Epithelial cell of prostate (primary cell): Measurements from ENCODE around the gene TMEM128.
A peak's percentile ranks its signal among the peaks of the same experiment; 100 is the strongest.
"Not testable (repeated sequence)": the region's sequence is repeated elsewhere in the genome, so short reads cannot be mapped to it uniquely, and the experiment has no call there.

Experiments used
- DNase-seq: peaks from one replicate; pipeline ENCODE4 v3.0.0-alpha.2; 2011; ENCODE audit warnings: low read depth, low spot score
- H3K27ac ChIP-seq: fragments of 450-650 bp; 2 replicates; pipeline ENCODE4 v1.5.1; 2017; ENCODE audit warnings: mild to moderate bottlenecking

The TMEM128 gene

GRCh38 chr4:4203688-4204400, 44.2 kb downstream of the TMEM128 start:
- no peak overlapping the region for H3K27ac ChIP-seq
- DNase-seq, result no peak

GRCh38 chr4:4202510-4202909, 45.5 kb downstream of the TMEM128 start:
- DNase-seq, result peak; percentile 27
- H3K27ac ChIP-seq, result no peak overlapping the region

GRCh38 chr4:4200624-4201023, 47.4 kb downstream of the TMEM128 start:
- no peak overlapping the region for H3K27ac ChIP-seq
- DNase-seq, result no peak

GRCh38 chr4:4195354-4195753, 52.7 kb downstream of the TMEM128 start:
- DNase-seq, result no peak
- no peak overlapping the region for H3K27ac ChIP-seq

- H3K27ac ChIP-seq, DNase-seq: not testable (repeated sequence)
Measured at GRCh38 chr4:4188557-4188956, 59.5 kb downstream of the TMEM128 start.
